GM21367 (cell line): ENCODE data around the gene CUZD1.

ENCODE experiments used
- ATAC-seq: cut with Tn5 transposase; IDR thresholded peaks from one replicate; pipeline ENCODE4 v1.9.1; 2021; ENCODE audit not compliant: unreplicated experiment

The CUZD1 gene

GRCh38 chr10:122822973-122823690 lies 22.5 kb downstream of the CUZD1 start:
- no peak for ATAC-seq

- no peak for ATAC-seq
Measured at GRCh38 chr10:122821808-122822207, 23.8 kb downstream of the CUZD1 start.

GRCh38 chr10:122815458-122815857 lies 30.2 kb downstream of the CUZD1 start:
- ATAC-seq, result no peak

GRCh38 chr10:122814493-122814892 lies 31.2 kb downstream of the CUZD1 start:
- no peak for ATAC-seq

- ATAC-seq, result no peak
Measured at GRCh38 chr10:122812751-122813150, 32.9 kb downstream of the CUZD1 start.

- ATAC-seq, result no peak
Measured at GRCh38 chr10:122802282-122802681, 43.4 kb downstream of the CUZD1 start.

GRCh38 chr10:122798704-122799231 lies 46.9 kb downstream of the CUZD1 start:
- ATAC-seq, result no peak

- ATAC-seq, result no peak
Measured at GRCh38 chr10:122796796-122797195, 48.9 kb downstream of the CUZD1 start.

GRCh38 chr10:122795924-122796323 lies 49.7 kb downstream of the CUZD1 start:
- ATAC-seq, result no peak

- no peak for ATAC-seq
Measured at GRCh38 chr10:122786269-122786668, 59.4 kb downstream of the CUZD1 start.

GRCh38 chr10:122782911-122783310 lies 62.7 kb downstream of the CUZD1 start:
- no peak for ATAC-seq
